Panc1 (cell line): ENCODE measurements around the gene GPR162. TPM values are rescaled to one million over a fixed set of nuclear protein-coding genes. Genes with fewer than 3 reads are reported as not detected.

Source experiments
- ATAC-seq: fragments of 200-7000 bp; cut with Tn5 transposase; 2 replicates; pipeline ENCODE4 v1.9.1; 2020; ENCODE audit warnings: mild to moderate bottlenecking, moderate library complexity
- BruUV-seq: library from RNA; stranded (reverse); fragments of 400-500 nt; replicated peaks from 2 replicates; lab custom pipeline; 2021; lab: Mats Ljungman, UMichigan
- CTCF ChIA-PET: fragments of 300-600 bp; sonication (Branson Sonifier 250); formaldehyde crosslinking; loops from one replicate; lab custom pipeline; 2022; ENCODE audit warnings: antibody characterized with exemption; lab: Charles Lee
- POLR2A ChIA-PET: fragments of 300-600 bp; sonication (Branson Sonifier 250); formaldehyde crosslinking; loops from one replicate; lab custom pipeline; 2022; ENCODE audit warnings: antibody characterized with exemption; lab: Charles Lee
- DNase-seq: peaks from one replicate; pipeline ENCODE4 v3.0.0-alpha.2; 2010; ENCODE audit warnings: low read depth, low spot score
- H3K27ac ChIP-seq: 2 replicates; pipeline ENCODE4 v1.5.1; 2011; ENCODE audit warnings: mild to moderate bottlenecking, low read length, inconsistent platforms
- H3K27me3 ChIP-seq: fragments of 200-500 bp; sonication (Bioruptor generic); 2 replicates; pipeline ENCODE4 v1.6.0; 2014; ENCODE audit warnings: low read length, inconsistent platforms; ENCODE audit not compliant: control insufficient read depth, insufficient read depth
- H3K36me3 ChIP-seq: fragments of 200-500 bp; sonication (Bioruptor generic); 2 replicates; pipeline ENCODE4 v1.5.1; 2014; ENCODE audit warnings: inconsistent platforms, mild to moderate bottlenecking, low read length, moderate library complexity; ENCODE audit not compliant: control insufficient read depth, insufficient read depth
- H3K4me1 ChIP-seq: 2 replicates; pipeline ENCODE4 v1.5.1; 2011; ENCODE audit warnings: inconsistent platforms, mild to moderate bottlenecking, low read length, moderate library complexity; ENCODE audit not compliant: control insufficient read depth, insufficient read depth
- H3K4me3 ChIP-seq, 2 experiments: 2 replicates each; pipeline ENCODE4 v1.5.1; 2011 to 2012; ENCODE audit warnings: low read depth in 2 of 2, low read length in 2 of 2, mild to moderate bottlenecking in 2 of 2, inconsistent platforms in 1 of 2, moderate library complexity in 1 of 2
- H3K9me3 ChIP-seq: fragments of 200-500 bp; sonication (Bioruptor generic); 2 replicates; pipeline ENCODE4 v1.5.1; 2014; ENCODE audit warnings: low read depth, mild to moderate bottlenecking, inconsistent platforms, low read length, moderate library complexity; ENCODE audit not compliant: control insufficient read depth, insufficient read depth
- CTCF ChIP-seq: fragments of 450-650 bp; IDR thresholded peaks from 2 replicates; pipeline ENCODE4 v1.5.1; 2017; ENCODE audit warnings: mild to moderate bottlenecking
- POLR2AphosphoS5 ChIP-seq: IDR thresholded peaks from 2 replicates; pipeline ENCODE4 v1.6.1; 2012; ENCODE audit warnings: mild to moderate bottlenecking, low read depth, low read length, moderate library complexity
- REST ChIP-seq, 2 experiments: IDR thresholded peaks; 2 replicates each; pipeline ENCODE4 v1.6.1; 2011 to 2012; ENCODE audit warnings: low read depth in 2 of 2, control low read depth in 1 of 2, low read length in 1 of 2, mild to moderate bottlenecking in 1 of 2, moderate library complexity in 1 of 2; ENCODE audit not compliant: insufficient read depth in 1 of 2
- SIN3A ChIP-seq: IDR thresholded peaks from 2 replicates; pipeline ENCODE4 v1.6.1; 2012; ENCODE audit warnings: low read depth, mild to moderate bottlenecking, low read length, moderate library complexity, borderline replicate concordance; ENCODE audit not compliant: insufficient read depth
- TCF7L2 ChIP-seq: IDR thresholded peaks from 2 replicates; pipeline ENCODE4 v1.6.1; 2011; ENCODE audit warnings: mild to moderate bottlenecking, low read depth, low read length, inconsistent platforms
- in situ Hi-C: cut with HindIII; loops from 2 replicates; pipeline ENCODE4 v1.10.0; 2016; ENCODE audit warnings: low sequenced_read_pairs, low pct_unique_long_range_greater_than_20kb
- intact Hi-C: fragments of 100-400 bp; cut with micrococcal nuclease; formaldehyde crosslinking; loops from one replicate; pipeline ENCODE4 v1.10.0; 2022; ENCODE audit not compliant: unreplicated experiment
- total RNA-seq: library from RNA; stranded (reverse); gene quantifications from one replicate; pipeline ENCODE4 v1.2.1, GENCODE V29; 2021; ENCODE audit not compliant: unreplicated experiment

The GPR162 gene
- total RNA-seq, 1 experiment from 2014 or later = 1.3 TPM

GRCh38 chr12:6842075-6842474, 20.5 kb downstream of the GPR162 start:
- Histone ChIP-seq H3K9me3 (no peaks in the 10 kb centered on the region), H3K36me3 (no peaks in the 10 kb centered on the region), H3K27ac (no peak overlapping the region), H3K4me3 (no peak overlapping the region), H3K27me3 (no peaks in the 10 kb centered on the region), H3K4me1 (no peaks in the 10 kb centered on the region; the same call in 1 of the 2 replicates)
- intact Hi-C loops (no loop called here), in situ Hi-C loops (no loop called here)
- ChIA-PET CTCF (no interaction called here), POLR2A (no interaction called here)
- BruUV-seq = no TSS peak
- no peak for ATAC-seq
- TF ChIP-seq POLR2AphosphoS5 (no peak), REST (IDR thresholded peaks at IDR 0.05; ENCODE audit: insufficient read depth in 1 of 2, low read depth in 2 of 2, low read length in 1 of 2) (no peak), TCF7L2 (no peak), SIN3A (no peak), CTCF (no peak)
- no peak for DNase-seq

DNA sequence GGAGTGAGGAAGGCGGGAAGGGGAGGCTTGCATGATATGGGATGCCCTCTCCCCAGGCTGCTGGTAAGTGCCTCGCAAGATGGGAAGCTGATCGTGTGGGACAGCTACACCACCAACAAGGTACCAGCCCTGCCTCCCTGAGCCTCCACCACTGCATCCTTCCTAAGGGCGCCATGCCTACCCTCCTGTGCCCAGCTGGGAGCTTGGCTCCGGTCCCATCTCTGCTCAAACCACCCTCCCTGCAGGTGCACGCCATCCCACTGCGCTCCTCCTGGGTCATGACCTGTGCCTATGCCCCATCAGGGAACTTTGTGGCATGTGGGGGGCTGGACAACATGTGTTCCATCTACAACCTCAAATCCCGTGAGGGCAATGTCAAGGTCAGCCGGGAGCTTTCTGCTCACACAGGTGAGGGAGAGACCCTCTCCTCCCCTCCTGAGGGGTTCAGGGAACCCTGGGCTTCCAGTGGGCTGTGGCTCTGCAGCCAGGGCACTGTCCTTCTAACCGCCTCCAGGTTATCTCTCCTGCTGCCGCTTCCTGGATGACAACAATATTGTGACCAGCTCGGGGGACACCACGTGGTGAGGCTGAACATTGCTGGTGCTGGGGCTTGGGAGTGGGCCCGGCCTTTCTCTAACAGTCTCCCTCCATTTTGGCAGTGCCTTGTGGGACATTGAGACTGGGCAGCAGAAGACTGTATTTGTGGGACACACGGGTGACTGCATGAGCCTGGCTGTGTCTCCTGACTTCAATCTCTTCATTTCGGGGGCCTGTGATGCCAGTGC, 21.7 kb downstream of the GPR162 start:
- ATAC-seq = peak; percentile 56
- Histone ChIP-seq H3K4me3 (no peak overlapping the region), H3K4me1 (no peaks in the 10 kb centered on the region; the same call in 1 of the 2 replicates), H3K36me3 (no peaks in the 10 kb centered on the region), H3K27ac (no peak overlapping the region), H3K9me3 (no peaks in the 10 kb centered on the region), H3K27me3 (no peaks in the 10 kb centered on the region)
- intact Hi-C loops = no loop called here
- no peak for TF ChIP-seq CTCF
- no peak for TF ChIP-seq POLR2AphosphoS5
- TF ChIP-seq SIN3A = no peak
- TF ChIP-seq TCF7L2 = no peak
- TF ChIP-seq REST (IDR thresholded peaks at IDR 0.05; ENCODE audit: insufficient read depth in 1 of 2, low read depth in 2 of 2, low read length in 1 of 2) = no peak
- DNase-seq = no peak
- ChIA-PET CTCF (no interaction called here), POLR2A (no interaction called here)
- no TSS peak for BruUV-seq
- in situ Hi-C loops = no loop called here
